Panc1 (cell line): ENCODE results near the gene OPTC. TPM values are rescaled to one million over a fixed set of nuclear protein-coding genes. Genes with fewer than 3 reads are reported as not detected.

ENCODE experiments used
- ATAC-seq: fragments of 200-7000 bp; cut with Tn5 transposase; 2 replicates; pipeline ENCODE4 v1.9.1; 2020; ENCODE audit warnings: mild to moderate bottlenecking, moderate library complexity
- BruUV-seq: library from RNA; stranded (reverse); fragments of 400-500 nt; replicated peaks from 2 replicates; lab custom pipeline; 2021; lab: Mats Ljungman, UMichigan
- CTCF ChIA-PET: fragments of 300-600 bp; sonication (Branson Sonifier 250); formaldehyde crosslinking; loops from one replicate; lab custom pipeline; 2022; ENCODE audit warnings: antibody characterized with exemption; lab: Charles Lee
- POLR2A ChIA-PET: fragments of 300-600 bp; sonication (Branson Sonifier 250); formaldehyde crosslinking; loops from one replicate; lab custom pipeline; 2022; ENCODE audit warnings: antibody characterized with exemption; lab: Charles Lee
- DNase-seq: peaks from one replicate; pipeline ENCODE4 v3.0.0-alpha.2; 2010; ENCODE audit warnings: low read depth, low spot score
- H3K27ac ChIP-seq: 2 replicates; pipeline ENCODE4 v1.5.1; 2011; ENCODE audit warnings: mild to moderate bottlenecking, low read length, inconsistent platforms
- H3K27me3 ChIP-seq: fragments of 200-500 bp; sonication (Bioruptor generic); 2 replicates; pipeline ENCODE4 v1.6.0; 2014; ENCODE audit warnings: low read length, inconsistent platforms; ENCODE audit not compliant: control insufficient read depth, insufficient read depth
- H3K36me3 ChIP-seq: fragments of 200-500 bp; sonication (Bioruptor generic); 2 replicates; pipeline ENCODE4 v1.5.1; 2014; ENCODE audit warnings: inconsistent platforms, mild to moderate bottlenecking, low read length, moderate library complexity; ENCODE audit not compliant: control insufficient read depth, insufficient read depth
- H3K4me1 ChIP-seq: 2 replicates; pipeline ENCODE4 v1.5.1; 2011; ENCODE audit warnings: inconsistent platforms, mild to moderate bottlenecking, low read length, moderate library complexity; ENCODE audit not compliant: control insufficient read depth, insufficient read depth
- H3K4me3 ChIP-seq, 2 experiments: 2 replicates each; pipeline ENCODE4 v1.5.1; 2011 to 2012; ENCODE audit warnings: low read depth in 2 of 2, low read length in 2 of 2, mild to moderate bottlenecking in 2 of 2, inconsistent platforms in 1 of 2, moderate library complexity in 1 of 2
- H3K9me3 ChIP-seq: fragments of 200-500 bp; sonication (Bioruptor generic); 2 replicates; pipeline ENCODE4 v1.5.1; 2014; ENCODE audit warnings: low read depth, mild to moderate bottlenecking, inconsistent platforms, low read length, moderate library complexity; ENCODE audit not compliant: control insufficient read depth, insufficient read depth
- CTCF ChIP-seq: fragments of 450-650 bp; IDR thresholded peaks from 2 replicates; pipeline ENCODE4 v1.5.1; 2017; ENCODE audit warnings: mild to moderate bottlenecking
- POLR2AphosphoS5 ChIP-seq: IDR thresholded peaks from 2 replicates; pipeline ENCODE4 v1.6.1; 2012; ENCODE audit warnings: mild to moderate bottlenecking, low read depth, low read length, moderate library complexity
- REST ChIP-seq, 2 experiments: IDR thresholded peaks; 2 replicates each; pipeline ENCODE4 v1.6.1; 2011 to 2012; ENCODE audit warnings: low read depth in 2 of 2, control low read depth in 1 of 2, low read length in 1 of 2, mild to moderate bottlenecking in 1 of 2, moderate library complexity in 1 of 2; ENCODE audit not compliant: insufficient read depth in 1 of 2
- SIN3A ChIP-seq: IDR thresholded peaks from 2 replicates; pipeline ENCODE4 v1.6.1; 2012; ENCODE audit warnings: low read depth, mild to moderate bottlenecking, low read length, moderate library complexity, borderline replicate concordance; ENCODE audit not compliant: insufficient read depth
- TCF7L2 ChIP-seq: IDR thresholded peaks from 2 replicates; pipeline ENCODE4 v1.6.1; 2011; ENCODE audit warnings: mild to moderate bottlenecking, low read depth, low read length, inconsistent platforms
- in situ Hi-C: cut with HindIII; loops from 2 replicates; pipeline ENCODE4 v1.10.0; 2016; ENCODE audit warnings: low sequenced_read_pairs, low pct_unique_long_range_greater_than_20kb
- intact Hi-C: fragments of 100-400 bp; cut with micrococcal nuclease; formaldehyde crosslinking; loops from one replicate; pipeline ENCODE4 v1.10.0; 2022; ENCODE audit not compliant: unreplicated experiment
- total RNA-seq: library from RNA; stranded (reverse); gene quantifications from one replicate; pipeline ENCODE4 v1.2.1, GENCODE V29; 2021; ENCODE audit not compliant: unreplicated experiment

The OPTC gene
- total RNA-seq, 1 experiment from 2014 or later: not detected

- CTCF ChIA-PET: no interaction called here
- Histone ChIP-seq H3K4me1 (no peaks in the 10 kb centered on the region; the same call in 1 of the 2 replicates), H3K4me3 (no peak overlapping the region), H3K9me3 (no peaks in the 10 kb centered on the region), H3K36me3 (no peaks in the 10 kb centered on the region), H3K27me3 (no peaks in the 10 kb centered on the region), H3K27ac (no peak overlapping the region)
- DNase-seq (no peak), ATAC-seq (no peak)
- POLR2A ChIA-PET: interaction anchor here (0.6 kb wide), 1 partner anchor 682 kb away, joined by 3 read pairs; no protein-coding TSS in a partner anchor
- no TSS peak for BruUV-seq
- intact Hi-C loops (no loop called here), in situ Hi-C loops (no loop called here)
- TF ChIP-seq TCF7L2 (no peak), REST (IDR thresholded peaks at IDR 0.05; ENCODE audit: insufficient read depth in 1 of 2, low read depth in 2 of 2, low read length in 1 of 2) (no peak), POLR2AphosphoS5 (no peak), CTCF (no peak), SIN3A (no peak)
Observed at GRCh38 chr1:203536980-203537455, 43.1 kb downstream of the OPTC start.

GRCh38 chr1:203537806-203538464 lies 44.0 kb downstream of the OPTC start:
- Histone ChIP-seq H3K4me3 (no peak overlapping the region), H3K27ac (no peak overlapping the region), H3K9me3 (no peaks in the 10 kb centered on the region), H3K27me3 (no peaks in the 10 kb centered on the region), H3K36me3 (no peaks in the 10 kb centered on the region), H3K4me1 (no peaks in the 10 kb centered on the region; the same call in 1 of the 2 replicates)
- in situ Hi-C loops: no loop called here
- no TSS peak for BruUV-seq
- ATAC-seq: 0 out of 2 replicates have a peak, but pooled peaks have one; percentile 45
- intact Hi-C loops: no loop called here
- ChIA-PET CTCF (no interaction called here), POLR2A (interaction anchor here (0.6 kb wide), 1 partner anchor 681 kb away, joined by 3 read pairs; no protein-coding TSS in a partner anchor)
- DNase-seq: no peak
- no peak for TF ChIP-seq SIN3A
- no peak for TF ChIP-seq REST (IDR thresholded peaks at IDR 0.05; ENCODE audit: insufficient read depth in 1 of 2, low read depth in 2 of 2, low read length in 1 of 2)
- no peak for TF ChIP-seq TCF7L2
- TF ChIP-seq POLR2AphosphoS5: no peak
- no peak for TF ChIP-seq CTCF
